Measurements from ENCODE around the gene USP44.
"Not testable (repeated sequence)": the region's sequence is repeated elsewhere in the genome, so short reads cannot be mapped to it uniquely, and the experiment has no call there.

USP44 gene

GRCh38 chr12:95505039-95505438 lies 46.2 kb downstream of the USP44 start:
- DNase-seq, result no peak

- DNase-seq, result no peak
Observed at GRCh38 chr12:95504140-95504539, 47.1 kb downstream of the USP44 start.

DNA sequence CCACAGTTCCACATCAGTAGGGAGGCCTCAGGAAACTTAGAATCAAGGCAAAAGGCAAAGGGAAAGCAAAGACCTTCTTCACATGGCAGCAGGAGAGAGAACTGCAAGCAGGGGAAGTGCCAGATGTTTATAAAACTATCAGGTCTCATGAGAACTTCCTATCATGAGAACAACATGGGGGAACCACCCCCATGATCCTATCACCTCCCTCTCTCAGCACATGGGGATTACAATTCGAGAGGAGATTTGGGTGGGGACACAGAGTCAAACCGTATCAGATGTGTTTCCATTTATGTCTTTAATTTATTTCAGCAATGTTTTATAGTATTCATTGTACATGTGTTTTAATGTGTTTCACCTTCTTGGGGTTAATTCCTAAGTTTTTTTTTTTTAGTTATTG lies 51.5 kb downstream of the USP44 start:
- DNase-seq, result no peak

DNA sequence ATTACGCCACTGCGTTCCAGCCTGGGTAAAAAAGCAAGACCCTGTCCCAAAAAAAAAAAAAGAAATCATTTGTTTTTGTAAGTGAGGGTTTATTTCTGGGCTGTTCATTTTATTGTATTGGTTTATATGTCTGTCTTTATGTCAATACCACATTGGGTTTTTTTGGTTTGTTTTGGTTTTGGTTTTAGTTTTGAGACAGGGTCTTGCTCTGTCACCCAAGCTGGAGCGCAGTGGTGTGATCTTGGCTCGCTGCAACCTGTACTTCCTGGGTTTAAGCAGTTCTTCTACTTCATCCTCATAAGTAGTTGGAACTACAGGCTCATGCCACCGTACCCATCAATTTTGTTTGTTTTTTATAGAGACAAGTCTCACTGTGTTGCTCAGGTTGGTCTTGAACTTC lies 52.3 kb downstream of the USP44 start:
- DNase-seq, result no peak

- no peak for DNase-seq
Observed at GRCh38 chr12:95497031-95497430, 54.2 kb downstream of the USP44 start.

- DNase-seq, result no peak
Observed at GRCh38 chr12:95495433-95495832, 55.8 kb downstream of the USP44 start.

GRCh38 chr12:95494888-95495287 lies 56.4 kb downstream of the USP44 start:
- DNase-seq, result no peak

- no peak for DNase-seq
Observed at GRCh38 chr12:95492462-95492861, 58.8 kb downstream of the USP44 start.

DNA sequence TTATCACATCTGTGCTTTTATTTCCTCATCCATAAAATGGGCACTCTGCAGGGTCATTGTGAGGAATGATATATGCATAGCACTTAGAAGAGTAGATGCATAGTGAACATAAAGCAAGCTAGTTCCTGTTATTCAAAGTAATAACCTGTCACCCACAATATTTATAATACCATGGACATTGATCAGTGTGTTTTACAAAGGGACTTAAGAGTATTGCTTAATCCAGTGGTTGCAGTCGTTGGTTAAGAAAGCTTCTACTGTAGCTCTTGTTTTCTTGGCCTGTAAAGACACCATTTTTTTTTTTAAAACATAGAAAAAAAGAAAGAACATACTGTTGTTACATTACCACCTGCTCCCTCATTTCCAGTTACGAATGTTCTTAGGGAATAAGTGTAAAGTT lies 64.3 kb downstream of the USP44 start:
- DNase-seq, result no peak

DNA sequence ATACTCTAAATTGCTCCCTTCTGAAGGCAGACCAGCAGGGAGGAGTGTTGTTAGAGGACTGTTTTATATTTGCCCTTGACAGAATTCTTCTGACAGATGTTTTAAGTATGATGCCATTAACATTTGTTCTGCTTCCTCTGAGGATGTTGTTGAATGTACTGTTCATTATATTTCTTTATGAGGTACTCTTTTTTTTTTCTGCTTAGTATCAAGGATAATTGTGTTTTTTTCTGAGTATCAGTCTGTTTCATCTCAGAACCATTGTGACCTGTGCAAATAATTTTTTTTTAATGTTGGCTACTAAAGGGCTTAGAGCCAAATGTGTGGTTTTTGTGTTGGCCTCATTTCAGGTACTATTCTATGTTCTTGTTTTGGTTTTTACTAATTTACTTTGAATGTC lies 66.8 kb downstream of the USP44 start:
- no peak for DNase-seq

GRCh38 chr12:95482564-95482963 lies 68.7 kb downstream of the USP44 start:
- not testable (repeated sequence) for DNase-seq

- DNase-seq, result no peak
Observed at GRCh38 chr12:95481888-95482287, 69.4 kb downstream of the USP44 start.

DNA sequence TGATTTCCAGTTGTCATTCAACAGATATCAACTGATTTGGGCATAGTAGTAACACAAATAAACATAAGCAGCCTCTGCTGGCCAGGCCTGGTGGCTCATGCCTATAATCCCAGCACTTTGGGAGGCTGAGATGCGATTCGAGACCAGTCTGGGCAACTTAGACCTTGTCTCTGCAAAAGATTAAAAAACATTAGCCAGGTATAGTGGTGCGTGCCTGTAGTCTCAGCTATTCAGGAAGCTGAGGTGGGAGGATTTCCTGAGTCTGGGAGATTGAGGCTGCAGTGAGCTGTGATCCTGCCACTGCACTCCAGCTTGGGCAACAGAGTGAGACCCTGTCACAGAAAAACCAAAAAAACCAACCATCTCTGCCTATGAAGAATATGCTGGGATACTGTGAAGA lies 70.2 kb downstream of the USP44 start:
- no peak for DNase-seq

- DNase-seq, result no peak
Observed at GRCh38 chr12:95480230-95480629, 71.0 kb downstream of the USP44 start.

- DNase-seq, result no peak
Observed at GRCh38 chr12:95474660-95474958, 76.7 kb downstream of the USP44 start.

DNA sequence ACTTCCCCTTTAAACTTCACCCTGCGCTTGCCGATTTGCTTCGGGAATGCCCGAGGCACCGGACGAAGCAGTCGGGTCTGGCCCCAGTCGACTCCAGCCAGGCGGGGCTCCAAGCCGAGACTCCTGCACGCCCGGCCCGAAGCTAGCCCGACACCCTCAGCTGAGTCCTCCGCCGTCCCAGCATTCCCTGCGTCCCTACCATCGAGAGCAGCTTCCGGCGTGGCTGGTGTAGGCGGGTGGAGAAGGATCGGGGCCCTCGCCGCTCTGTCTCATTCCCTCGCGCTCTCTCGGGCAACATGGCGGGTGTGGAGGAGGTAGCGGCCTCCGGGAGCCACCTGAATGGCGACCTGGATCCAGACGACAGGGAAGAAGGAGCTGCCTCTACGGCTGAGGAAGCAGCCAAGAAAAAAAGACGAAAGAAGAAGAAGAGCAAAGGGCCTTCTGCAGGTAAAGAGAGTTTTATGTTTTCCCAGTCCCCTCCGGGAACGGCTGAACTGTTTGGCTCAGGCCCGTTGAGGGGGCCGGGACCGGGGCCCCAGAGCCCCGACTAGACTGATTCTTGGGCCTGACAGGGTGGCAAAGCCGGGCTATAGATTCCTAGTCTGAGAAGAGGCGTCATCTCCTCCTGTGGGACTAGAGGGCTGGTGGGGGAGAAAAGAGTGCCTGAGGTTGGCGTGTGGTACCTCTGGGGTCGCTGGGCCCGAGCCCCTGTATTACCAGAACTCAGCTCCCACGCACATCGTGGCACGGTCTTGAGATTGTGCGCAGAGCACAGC lies 77.2 kb downstream of the USP44 start, which contains the start of gene METAP2:
Gene METAP2, plus strand, starts transcription at position 269 of the 776 bp plus-strand sequence. Its CDS starts 28 bp downstream, at position 297.
- peak; percentile 83 to 85 for DNase-seq

- no peak for DNase-seq
Observed at GRCh38 chr12:95473231-95473883, 77.9 kb downstream of the USP44 start.

- no peak for DNase-seq
Observed at GRCh38 chr12:95470300-95470699, 81.0 kb downstream of the USP44 start.
